ENCODE data around the gene FOXN4.

- TF ChIP-seq GATA3 (IDR thresholded peaks at IDR 0.05; ENCODE audit: low read depth, low read length), result no peak
- no peak for TF ChIP-seq GATA2 (IDR thresholded peaks at IDR 0.05; ENCODE audit: low read depth, low read length)
These were observed 42.8 kb downstream of the FOXN4 start for GRCh38 chr12:109266106-109266879.

Data from SH-SY5Y (cell line).